SU-DHL-6 (cell line): ENCODE measurements around the gene CNMD.
"Not testable (repeated sequence)": the region's sequence is repeated elsewhere in the genome, so short reads cannot be mapped to it uniquely, and the experiment has no call there.

Source experiments
- H2AFZ ChIP-seq: fragments of 200-600 bp; sonication (generic); 2 replicates; pipeline ENCODE4 v1.6.1; 2014; ENCODE audit warnings: low read depth, mild to moderate bottlenecking, moderate library complexity, mixed read lengths, antibody characterized with exemption, low read length; ENCODE audit not compliant: severe bottlenecking
- H3F3A ChIP-seq: fragments of 200-600 bp; shearing (Covaris generic); 2 replicates; pipeline ENCODE4 v1.6.0; 2016; ENCODE audit warnings: antibody characterized with exemption, mild to moderate bottlenecking; ENCODE audit not compliant: insufficient read depth
- H3K27ac ChIP-seq: fragments of 200-600 bp; sonication (generic); 2 replicates; pipeline ENCODE4 v1.5.1; 2016; ENCODE audit warnings: low read depth, mild to moderate bottlenecking, low read length, moderate library complexity, mixed read lengths
- H3K27me3 ChIP-seq: fragments of 200-600 bp; sonication (generic), shearing (Covaris generic); 2 replicates; pipeline ENCODE4 v1.6.0; 2014; ENCODE audit warnings: mild to moderate bottlenecking, low read length
- H3K36me3 ChIP-seq: fragments of 200-600 bp; sonication (generic); 2 replicates; pipeline ENCODE4 v1.6.1; 2014; ENCODE audit warnings: mild to moderate bottlenecking, low read length, mixed read lengths
- H3K4me2 ChIP-seq: fragments of 300-600, 200-600 bp; shearing (Covaris generic), sonication (generic); 2 replicates; pipeline ENCODE4 v1.6.0; 2014; ENCODE audit warnings: low read length, low read depth, mild to moderate bottlenecking; ENCODE audit not compliant: poor library complexity, severe bottlenecking
- H3K4me3 ChIP-seq: fragments of 200-600 bp; sonication (generic); 2 replicates; pipeline ENCODE4 v1.5.1; 2014; ENCODE audit warnings: antibody characterized with exemption, low read length, mild to moderate bottlenecking, mixed read lengths; ENCODE audit not compliant: insufficient read depth, poor library complexity, severe bottlenecking
- H3K79me2 ChIP-seq: fragments of 200-600 bp; sonication (generic); 2 replicates; pipeline ENCODE4 v1.6.1; 2014; ENCODE audit warnings: mild to moderate bottlenecking, low read length, moderate library complexity; ENCODE audit not compliant: insufficient read depth
- H3K9ac ChIP-seq: fragments of 200-600 bp; sonication (generic); 2 replicates; pipeline ENCODE4 v1.7.0; 2014; ENCODE audit warnings: mild to moderate bottlenecking, low read length
- H3K9me2 ChIP-seq: fragments of 200-600 bp; sonication (generic); replicated peaks from 2 replicates; pipeline ENCODE4 v1.6.1; 2014; ENCODE audit warnings: low read length; ENCODE audit not compliant: insufficient read depth
- H3K9me3 ChIP-seq: fragments of 200-600 bp; sonication (generic); 2 replicates; pipeline ENCODE4 v1.6.1; 2014; ENCODE audit warnings: low read length, mixed read lengths; ENCODE audit not compliant: insufficient read depth
- H4K20me1 ChIP-seq: fragments of 200-600 bp; sonication (generic); 2 replicates; pipeline ENCODE4 v1.6.1; 2014; ENCODE audit warnings: low read depth, mild to moderate bottlenecking, antibody characterized with exemption, low read length, moderate library complexity, mixed read lengths
- CTCF ChIP-seq: fragments of 200-600 bp; sonication (generic); IDR thresholded peaks from one replicate; pipeline ENCODE4 v1.5.1; 2017; ENCODE audit warnings: antibody characterized with exemption, mild to moderate bottlenecking, low read length, moderate library complexity; ENCODE audit not compliant: insufficient read depth, poor library complexity, severe bottlenecking
- EZH2phosphoT487 ChIP-seq: fragments of 200-600 bp; sonication (generic), shearing (Covaris generic); conservative IDR thresholded peaks from 2 replicates; pipeline ENCODE4 v1.6.1; 2018; ENCODE audit warnings: mild to moderate bottlenecking, antibody characterized with exemption, low read length, moderate library complexity, mixed read lengths

CNMD gene

GRCh38 chr13:52695856-52696255 lies 43.8 kb downstream of the CNMD start:
- H3K9ac ChIP-seq = no peak overlapping the region
- TF ChIP-seq CTCF (no peak), EZH2phosphoT487 (no peak)

DNA sequence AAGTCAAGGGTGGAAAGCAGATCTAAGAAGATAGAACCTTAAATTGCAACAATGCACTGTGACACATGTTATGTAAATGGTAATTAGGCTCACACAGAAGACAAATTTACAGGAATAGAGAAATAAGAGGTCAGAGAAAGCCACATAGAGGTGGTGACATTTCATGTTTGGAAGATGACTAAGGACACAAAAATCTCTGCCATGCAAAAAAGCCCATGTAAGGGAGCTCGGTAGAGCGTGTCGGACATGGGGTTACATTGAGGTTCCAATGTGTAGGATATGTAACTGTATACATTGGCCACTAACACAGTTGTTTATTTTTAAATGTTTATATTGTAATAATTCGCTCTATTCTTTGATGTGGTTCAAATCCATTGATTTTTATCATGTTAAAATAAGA lies 53.2 kb downstream of the CNMD start:
- no peak overlapping the region for H3K4me2 ChIP-seq
- TF ChIP-seq EZH2phosphoT487 = no peak
- no peak for TF ChIP-seq CTCF
- H3F3A ChIP-seq = no peaks in the 10 kb centered on the region
- no peak overlapping the region for H3K9ac ChIP-seq
- no peaks in the 10 kb centered on the region for H4K20me1 ChIP-seq
- H3K79me2 ChIP-seq = no peaks in the 10 kb centered on the region
- H3K27ac ChIP-seq = no peak overlapping the region
- H3K27me3 ChIP-seq = no peaks in the 10 kb centered on the region
- H3K36me3 ChIP-seq = peaks cover 14% of the 10 kb centered on the region; the same call in 1 of the 2 replicates
- no peak overlapping the region for H3K4me3 ChIP-seq
- H3K9me3 ChIP-seq = no peaks in the 10 kb centered on the region
- no peaks in the 10 kb centered on the region for H3K9me2 ChIP-seq
- no peak overlapping the region for H2AFZ ChIP-seq

More at GRCh38 chr13:52695856-52696255, 43.8 kb downstream of the CNMD start:
- Histone ChIP-seq H3K27me3 (no peaks in the 10 kb centered on the region), H3K36me3 (no peaks in the 10 kb centered on the region), H4K20me1 (no peaks in the 10 kb centered on the region), H3K79me2 (no peaks in the 10 kb centered on the region), H3K9me3 (no peaks in the 10 kb centered on the region), H3F3A (no peaks in the 10 kb centered on the region), H3K4me3 (no peak overlapping the region), H2AFZ (no peak overlapping the region), H3K27ac (no peak overlapping the region), H3K4me2 (no peak overlapping the region), H3K9me2 (no peaks in the 10 kb centered on the region)

DNA sequence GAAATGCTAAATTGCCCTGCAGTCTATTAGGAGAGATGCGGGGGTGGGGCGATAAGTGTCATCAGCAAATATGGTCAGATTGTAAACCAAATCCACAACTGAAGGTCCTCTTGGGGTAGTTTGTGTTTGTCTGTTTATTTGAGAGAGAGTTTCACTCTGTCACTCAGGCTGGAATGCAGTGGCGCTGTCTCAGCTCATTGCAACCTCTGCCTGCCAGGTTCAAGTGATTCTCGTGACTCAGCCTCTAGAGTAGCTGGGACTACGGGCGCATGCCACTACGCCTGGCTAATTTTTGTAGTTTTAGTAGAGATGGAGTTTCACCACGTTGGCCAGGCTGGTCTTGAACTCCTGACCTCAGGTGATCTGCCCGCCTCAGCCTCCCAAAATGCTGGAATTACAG lies 53.8 kb downstream of the CNMD start:
- not testable (repeated sequence) for H3K27ac ChIP-seq, H3K9me3 ChIP-seq, H3K4me2 ChIP-seq, H4K20me1 ChIP-seq, H3K4me3 ChIP-seq, H2AFZ ChIP-seq, H3K27me3 ChIP-seq, H3F3A ChIP-seq, H3K79me2 ChIP-seq, H3K9me2 ChIP-seq, H3K9ac ChIP-seq
- H3K36me3 ChIP-seq = peaks cover 16% of the 10 kb centered on the region; the same call in 1 of the 2 replicates

DNA sequence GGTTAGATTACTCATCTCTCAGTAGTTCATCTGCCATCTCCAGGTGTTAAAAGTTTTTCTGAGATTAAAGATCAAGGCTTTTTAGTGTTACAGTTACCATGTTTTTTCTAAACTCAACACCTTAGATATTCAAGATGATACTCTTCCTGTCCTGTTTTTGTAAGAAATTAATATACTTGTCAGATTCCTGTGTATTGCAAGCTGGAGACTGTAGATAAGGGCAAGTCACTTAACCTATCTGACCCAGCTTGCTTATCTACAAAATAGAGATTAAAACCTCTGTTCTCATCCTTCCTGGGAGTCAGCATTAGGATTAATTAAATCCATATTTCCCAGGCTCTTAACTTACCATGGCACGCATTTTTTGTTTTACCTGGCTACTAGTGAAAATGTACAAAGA lies 61.8 kb downstream of the CNMD start:
- Histone ChIP-seq H3K9me2 (no peaks in the 10 kb centered on the region), H2AFZ (no peak overlapping the region), H3K79me2 (0 out of 2 replicates have a peak, but pooled peaks cover 7% of the 10 kb centered on the region), H3K36me3 (peaks cover 20% of the 10 kb centered on the region), H3K9ac (no peak overlapping the region), H3K27me3 (no peaks in the 10 kb centered on the region), H3K4me3 (no peak overlapping the region), H3K4me2 (no peak overlapping the region), H3F3A (0 out of 2 replicates have a peak, but pooled peaks cover 3% of the 10 kb centered on the region), H4K20me1 (no peaks in the 10 kb centered on the region), H3K9me3 (no peaks in the 10 kb centered on the region), H3K27ac (no peak overlapping the region)
- TF ChIP-seq CTCF = no peak
- no peak for TF ChIP-seq EZH2phosphoT487
